Natural killer cell (primary cell): ENCODE measurements around the gene CLRN3. TPM values are rescaled to one million over a fixed set of nuclear protein-coding genes. Genes with fewer than 3 reads are reported as not detected.

Experiments
- ATAC-seq, 3 donors: fragments of 150-1000 bp in 2 of 3; fragments of 200-7000 bp in 1 of 3; cut with Tn5 transposase; 1 replicate in 1 of 3; 2 replicates in 2 of 3; pipeline ENCODE4 v1.10.0; 2021; ENCODE audit warnings: mild to moderate bottlenecking in 2 of 3, moderate library complexity in 2 of 3
- DNase-seq, 2 donors: peaks; one replicate each; pipeline versions ENCODE4 v3.0.0 to v3.0.0-alpha.2; 2013 to 2021; ENCODE audit warnings: mixed read lengths in 1 of 2
- H3K27ac ChIP-seq: one replicate; pipeline ENCODE4 v1.5.1; 2013; ENCODE audit warnings: mild to moderate bottlenecking, low read length
- H3K27me3 ChIP-seq: one replicate; pipeline ENCODE4 v1.6.1; 2013; ENCODE audit warnings: low read length; ENCODE audit not compliant: control insufficient read depth, insufficient read depth
- H3K36me3 ChIP-seq: one replicate; pipeline ENCODE4 v1.6.1; 2013; ENCODE audit warnings: low read length; ENCODE audit not compliant: control insufficient read depth, insufficient read depth
- H3K4me1 ChIP-seq: one replicate; pipeline ENCODE4 v1.6.1; 2013; ENCODE audit warnings: low read length; ENCODE audit not compliant: control insufficient read depth, insufficient read depth
- H3K4me3 ChIP-seq: one replicate; pipeline ENCODE4 v1.5.1; 2013; ENCODE audit warnings: low read length
- H3K9me3 ChIP-seq: one replicate; pipeline ENCODE4 v1.6.1; 2013; ENCODE audit warnings: low read length; ENCODE audit not compliant: control insufficient read depth, insufficient read depth
- H3K27ac Mint-ChIP-seq, 2 donors: one replicate each; pipeline ENCODE4 v1.8.0; 2022; ENCODE audit warnings: mild to moderate bottlenecking in 2 of 2, mixed read lengths in 2 of 2, moderate library complexity in 1 of 2
- H3K27me3 Mint-ChIP-seq, 2 donors: one replicate each; pipeline ENCODE4 v1.8.0; 2022; ENCODE audit warnings: low read depth in 2 of 2, mixed read lengths in 2 of 2
- H3K36me3 Mint-ChIP-seq: one replicate; pipeline ENCODE4 v1.8.0; 2022; ENCODE audit warnings: mixed read lengths
- H3K4me1 Mint-ChIP-seq, 2 donors: one replicate each; pipeline ENCODE4 v1.8.0; 2022; ENCODE audit warnings: mixed read lengths in 2 of 2
- H3K4me3 Mint-ChIP-seq: one replicate; pipeline ENCODE4 v1.8.0; 2022; ENCODE audit warnings: mild to moderate bottlenecking, moderate library complexity, mixed read lengths
- H3K9me3 Mint-ChIP-seq, 2 donors: one replicate each; pipeline ENCODE4 v1.8.0; 2022; ENCODE audit warnings: mixed read lengths in 2 of 2
- CTCF ChIP-seq: fragments of 200-600 bp; IDR thresholded peaks from one replicate; pipeline ENCODE4 v1.8.0; 2022; ENCODE audit warnings: antibody characterized with exemption
- WGBS: methylation state at CpG from one replicate; pipeline ENCODE4 v1.1.7; 2013; ENCODE audit warnings: missing lambda C conversion rate; ENCODE audit not compliant: insufficient coverage; 5-methylcytosine and 5-hydroxymethylcytosine counted together
- intact Hi-C: fragments of 100-400 bp; cut with micrococcal nuclease; formaldehyde crosslinking; loops from one replicate; pipeline ENCODE4 v1.14.2; 2022
- total RNA-seq, 4 donors: library from RNA; stranded (reverse); fragments of 120-200 nt in 1 of 4; gene quantifications; one replicate each; pipeline versions ENCODE4 v1.2.3 to v1.2.4, GENCODE V29; 2013 to 2022

CLRN3 gene
- total RNA-seq, 3 donors from 2014 or later (not counting 1 experiment from before 2014, with no cell fraction given): not detected

- DNase-seq: no peak
- no peak overlapping the region for H3K4me3 ChIP-seq
- peaks cover 0 to 6% of the 10 kb centered on the region in 2 donors for H3K27me3 Mint-ChIP-seq
- H3K4me3 Mint-ChIP-seq: no peak overlapping the region
- no peaks in the 10 kb centered on the region for H3K36me3 Mint-ChIP-seq
- 99% methylated on average over 5 of the region's 5 CpGs for WGBS
- H3K36me3 ChIP-seq: no peaks in the 10 kb centered on the region
- no peak overlapping the region for H3K27ac ChIP-seq
- no peak for TF ChIP-seq CTCF
- no peaks in the 10 kb centered on the region for H3K27me3 ChIP-seq
- ATAC-seq: no peak
- no peaks in the 10 kb centered on the region for H3K9me3 ChIP-seq
- peaks cover 10 to 12% of the 10 kb centered on the region in 2 donors for H3K4me1 Mint-ChIP-seq
- intact Hi-C loops: no loop called here
- no peak overlapping the region for H3K27ac Mint-ChIP-seq
- no peaks in the 10 kb centered on the region for H3K9me3 Mint-ChIP-seq
- H3K4me1 ChIP-seq: peaks cover 26% of the 10 kb centered on the region
Observed at GRCh38 chr10:127918572-127918971, 25.8 kb upstream of the CLRN3 start.

- H3K27me3 Mint-ChIP-seq: peaks cover 0 to 6% of the 10 kb centered on the region in 2 donors
- no peak overlapping the region for H3K27ac Mint-ChIP-seq
- no peaks in the 10 kb centered on the region for H3K9me3 Mint-ChIP-seq
- Histone ChIP-seq H3K27ac (no peak overlapping the region), H3K4me3 (no peak overlapping the region), H3K4me1 (peaks cover 16% of the 10 kb centered on the region), H3K27me3 (no peaks in the 10 kb centered on the region), H3K36me3 (no peaks in the 10 kb centered on the region), H3K9me3 (no peaks in the 10 kb centered on the region)
- no peaks in the 10 kb centered on the region for H3K36me3 Mint-ChIP-seq
- intact Hi-C loops: no loop called here
- no peak for TF ChIP-seq CTCF
- 93% methylated on average over 9 of the region's 9 CpGs for WGBS
- no peak for DNase-seq
- ATAC-seq: no peak
- peaks cover 10 to 12% of the 10 kb centered on the region in 2 donors for H3K4me1 Mint-ChIP-seq
- no peak overlapping the region for H3K4me3 Mint-ChIP-seq
Observed at GRCh38 chr10:127916826-127917225, 24.1 kb upstream of the CLRN3 start.

- Mint-ChIP-seq H3K27ac (no peak overlapping the region), H3K36me3 (no peaks in the 10 kb centered on the region), H3K4me1 (peaks cover 10 to 12% of the 10 kb centered on the region in 2 donors), H3K27me3 (peaks cover under 1 to 10% of the 10 kb centered on the region in 2 donors), H3K4me3 (no peak overlapping the region), H3K9me3 (no peaks in the 10 kb centered on the region)
- intact Hi-C loops: no loop called here
- no peak for ATAC-seq
- Histone ChIP-seq H3K4me1 (peaks cover 6% of the 10 kb centered on the region), H3K4me3 (no peak overlapping the region), H3K27ac (no peak overlapping the region), H3K36me3 (no peaks in the 10 kb centered on the region), H3K27me3 (no peaks in the 10 kb centered on the region), H3K9me3 (no peaks in the 10 kb centered on the region)
- no peak for DNase-seq
- WGBS: 88% methylated on average over 4 of the region's 4 CpGs
- TF ChIP-seq CTCF: no peak
Observed at GRCh38 chr10:127915324-127915723, 22.6 kb upstream of the CLRN3 start.

GRCh38 chr10:127913368-127913759, 20.6 kb upstream of the CLRN3 start:
- intact Hi-C loops: no loop called here

More at GRCh38 chr10:127913368-127913759, 20.6 kb upstream of the CLRN3 start:
- H3K9me3 Mint-ChIP-seq: no peaks in the 10 kb centered on the region
- Histone ChIP-seq H3K27ac (no peak overlapping the region), H3K4me1 (no peaks in the 10 kb centered on the region), H3K27me3 (peaks cover 5% of the 10 kb centered on the region), H3K9me3 (no peaks in the 10 kb centered on the region), H3K4me3 (no peak overlapping the region), H3K36me3 (no peaks in the 10 kb centered on the region)
- H3K27ac Mint-ChIP-seq: no peak overlapping the region
- no peaks in the 10 kb centered on the region for H3K36me3 Mint-ChIP-seq
- WGBS: 94% methylated on average over 8 of the region's 8 CpGs
- peaks cover 9 to 30% of the 10 kb centered on the region in 2 donors for H3K27me3 Mint-ChIP-seq
- DNase-seq (no peak), ATAC-seq (no peak)
- no peaks in the 10 kb centered on the region for H3K4me1 Mint-ChIP-seq
- TF ChIP-seq CTCF: no peak
- no peak overlapping the region for H3K4me3 Mint-ChIP-seq
